ENCODE measurements around the gene HTR4.

DNA sequence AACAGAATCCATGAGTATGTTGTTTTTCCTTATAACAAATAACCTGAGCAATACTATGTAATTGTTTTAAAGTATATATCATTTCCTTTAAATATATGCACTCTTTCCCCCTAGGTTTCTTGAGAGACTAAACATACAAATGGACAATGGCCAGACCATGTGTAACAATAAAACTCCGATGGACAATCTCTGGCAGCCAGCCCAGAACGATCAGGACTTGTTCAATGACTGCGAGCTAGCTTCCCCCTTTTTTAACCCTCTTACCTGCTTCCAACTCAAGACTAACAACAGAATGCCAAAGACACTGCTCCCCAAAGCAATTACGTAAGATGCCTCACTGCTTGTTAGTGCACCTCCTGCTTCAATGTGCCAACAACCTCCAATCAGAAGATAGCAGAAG is 94.9 kb downstream of the HTR4 start:
- TF ChIP-seq POLR2A (IDR thresholded peaks at IDR 0.05): no peak
- TF ChIP-seq CTCF (IDR thresholded peaks at IDR 0.05): no peak

All from esophagus squamous epithelium (tissue), 4 donors.